ENCODE measurements around the gene ECPAS. TPM values are rescaled to one million over a fixed set of nuclear protein-coding genes. Genes with fewer than 3 reads are reported as not detected.
A peak's percentile ranks its signal among the peaks of the same experiment; 100 is the strongest.
"Not testable (repeated sequence)": the region's sequence is repeated elsewhere in the genome, so short reads cannot be mapped to it uniquely, and the experiment has no call there.

ECPAS gene
- total RNA-seq, 2 experiments from 2014 or later = 66.0 to 68.1 TPM

- ChIA-PET POLR2A (no interaction called here), CTCF (no interaction called here)
- peaks cover 7% of the 10 kb centered on the region for H3K9me3 Mint-ChIP-seq
- no peaks in the 10 kb centered on the region for H3K36me3 Mint-ChIP-seq (ENCODE audit: low read depth)
- no peak for DNase-seq
- H3K27me3 Mint-ChIP-seq = peaks cover 5% of the 10 kb centered on the region
- no peak overlapping the region for H3K4me3 Mint-ChIP-seq
- H3K4me1 Mint-ChIP-seq = no peaks in the 10 kb centered on the region
- no peak overlapping the region for H3K27ac Mint-ChIP-seq
These were observed 16.9 kb upstream of the ECPAS start for GRCh38 chr9:111501005-111501562.

- H3K27ac Mint-ChIP-seq; H3K4me3 Mint-ChIP-seq; POLR2A ChIA-PET; H3K4me1 Mint-ChIP-seq; H3K36me3 Mint-ChIP-seq (ENCODE audit: low read depth); H3K9me3 Mint-ChIP-seq; DNase-seq; CTCF ChIA-PET; H3K27me3 Mint-ChIP-seq: not testable (repeated sequence)
These were observed 13.0 kb upstream of the ECPAS start for GRCh38 chr9:111497196-111497595.

GRCh38 chr9:111484572-111484894 lies 350 bp upstream of the ECPAS start:
- ChIA-PET POLR2A (interaction anchor here (0.9 kb wide), 1 partner anchor 15 kb away, joined by 4 read pairs; no protein-coding TSS in a partner anchor), CTCF (no interaction called here)
- Mint-ChIP-seq H3K4me1 (peaks cover 27% of the 10 kb centered on the region), H3K9me3 (no peaks in the 10 kb centered on the region), H3K4me3 (peak overlapping the region; percentile 72), H3K27ac (peak overlapping the region; percentile 70), H3K36me3 (ENCODE audit: low read depth) (peaks cover 15% of the 10 kb centered on the region), H3K27me3 (peaks cover 7% of the 10 kb centered on the region)
- no peak for DNase-seq

GRCh38 chr9:111483439-111483857 lies 735 bp downstream of the ECPAS start:
- ChIA-PET POLR2A (interaction anchor here (0.6 to 2.2 kb wide), 12 partner anchors 9 to 1927 kb away, joined by 3 to 14 read pairs (median 6); partner anchors contain the start of genes C9orf43, DNAJC25, GNG10 and POLE3), CTCF (no interaction called here)
- Mint-ChIP-seq H3K4me1 (peaks cover 31% of the 10 kb centered on the region), H3K27me3 (peaks cover 5% of the 10 kb centered on the region), H3K4me3 (peak overlapping the region; percentile 13), H3K36me3 (ENCODE audit: low read depth) (peaks cover 18% of the 10 kb centered on the region), H3K27ac (no peak overlapping the region), H3K9me3 (no peaks in the 10 kb centered on the region)
- no peak for DNase-seq

- ChIA-PET CTCF (no interaction called here), POLR2A (interaction anchor here (0.6 to 2.2 kb wide), 11 partner anchors 8 to 1928 kb away, joined by 3 to 14 read pairs (median 7); partner anchors contain the start of genes C9orf43, DNAJC25, GNG10 and POLE3)
- Mint-ChIP-seq H3K9me3 (no peaks in the 10 kb centered on the region), H3K27me3 (peaks cover 5% of the 10 kb centered on the region), H3K36me3 (ENCODE audit: low read depth) (peaks cover 18% of the 10 kb centered on the region), H3K27ac (peak overlapping the region; percentile 82), H3K4me3 (peak overlapping the region; percentile 85), H3K4me1 (peaks cover 31% of the 10 kb centered on the region)
- peak; percentile 71 for DNase-seq
These were observed 1.3 kb downstream of the ECPAS start for GRCh38 chr9:111482694-111483438.

GRCh38 chr9:111481885-111482636 lies 2.1 kb downstream of the ECPAS start:
- Mint-ChIP-seq H3K4me3 (peak overlapping the region; percentile 85), H3K36me3 (ENCODE audit: low read depth) (peaks cover 23% of the 10 kb centered on the region), H3K27ac (peak overlapping the region; percentile 82), H3K9me3 (no peaks in the 10 kb centered on the region), H3K27me3 (no peaks in the 10 kb centered on the region), H3K4me1 (peaks cover 39% of the 10 kb centered on the region)
- POLR2A ChIA-PET = interaction anchor here (0.6 to 2.2 kb wide), 8 partner anchors 7 to 1234 kb away, joined by 4 to 14 read pairs (median 8); partner anchors contain the start of genes DNAJC25, GNG10, TXN and ZNF483
- DNase-seq = no peak
- CTCF ChIA-PET = no interaction called here

- POLR2A ChIA-PET = no interaction called here
These were observed 6.5 kb downstream of the ECPAS start for GRCh38 chr9:111477677-111478076.

GRCh38 chr9:111475195-111475594 lies 9.0 kb downstream of the ECPAS start:
- Mint-ChIP-seq H3K36me3 (ENCODE audit: low read depth) (peaks cover 22% of the 10 kb centered on the region), H3K9me3 (no peaks in the 10 kb centered on the region), H3K4me3 (no peak overlapping the region), H3K27me3 (no peaks in the 10 kb centered on the region), H3K27ac (no peak overlapping the region), H3K4me1 (peaks cover 30% of the 10 kb centered on the region)
- ChIA-PET CTCF (no interaction called here), POLR2A (interaction anchor here (1.3 to 1.4 kb wide), 2 partner anchors 8 to 9 kb away, joined by 3 to 7 read pairs; partner anchors contain the start of gene ECPAS)
- DNase-seq = no peak

More at GRCh38 chr9:111477677-111478076, 6.5 kb downstream of the ECPAS start:
- H3K36me3 Mint-ChIP-seq (ENCODE audit: low read depth) = peaks cover 27% of the 10 kb centered on the region
- DNase-seq = no peak
- H3K4me3 Mint-ChIP-seq = no peak overlapping the region
- CTCF ChIA-PET = no interaction called here
- H3K27ac Mint-ChIP-seq = no peak overlapping the region
- H3K27me3 Mint-ChIP-seq = no peaks in the 10 kb centered on the region
- H3K4me1 Mint-ChIP-seq = peaks cover 45% of the 10 kb centered on the region
- H3K9me3 Mint-ChIP-seq = no peaks in the 10 kb centered on the region

GRCh38 chr9:111474385-111474784 lies 9.8 kb downstream of the ECPAS start:
- ChIA-PET CTCF (no interaction called here), POLR2A (interaction anchor here (1.4 kb wide), 1 partner anchor 9 kb away, joined by 7 read pairs; the partner anchor contains the start of gene ECPAS)
- peaks cover 30% of the 10 kb centered on the region for H3K4me1 Mint-ChIP-seq
- no peak overlapping the region for H3K27ac Mint-ChIP-seq
- H3K9me3 Mint-ChIP-seq = no peaks in the 10 kb centered on the region
- no peak for DNase-seq
- peaks cover 22% of the 10 kb centered on the region for H3K36me3 Mint-ChIP-seq (ENCODE audit: low read depth)
- no peaks in the 10 kb centered on the region for H3K27me3 Mint-ChIP-seq
- no peak overlapping the region for H3K4me3 Mint-ChIP-seq

GRCh38 chr9:111467778-111468367 lies 16.3 kb downstream of the ECPAS start:
- Mint-ChIP-seq H3K4me3 (no peak overlapping the region), H3K36me3 (ENCODE audit: low read depth) (peaks cover 34% of the 10 kb centered on the region), H3K4me1 (peaks cover 18% of the 10 kb centered on the region), H3K27ac (no peak overlapping the region), H3K9me3 (peaks cover 11% of the 10 kb centered on the region), H3K27me3 (no peaks in the 10 kb centered on the region)
- ChIA-PET POLR2A (interaction anchor here (1.7 kb wide), 1 partner anchor 15 kb away, joined by 5 read pairs; no protein-coding TSS in a partner anchor), CTCF (no interaction called here)
- no peak for DNase-seq

GRCh38 chr9:111463048-111463447 lies 21.1 kb downstream of the ECPAS start:
- H3K36me3 Mint-ChIP-seq (ENCODE audit: low read depth) = peaks cover 31% of the 10 kb centered on the region
- POLR2A ChIA-PET = no interaction called here
- no peak overlapping the region for H3K27ac Mint-ChIP-seq
- H3K27me3 Mint-ChIP-seq = no peaks in the 10 kb centered on the region
- CTCF ChIA-PET = no interaction called here
- H3K9me3 Mint-ChIP-seq = peaks cover 21% of the 10 kb centered on the region
- no peak overlapping the region for H3K4me3 Mint-ChIP-seq
- H3K4me1 Mint-ChIP-seq = peaks cover 12% of the 10 kb centered on the region
- no peak for DNase-seq

- peaks cover 16% of the 10 kb centered on the region for H3K36me3 Mint-ChIP-seq (ENCODE audit: low read depth)
- no peak overlapping the region for H3K4me3 Mint-ChIP-seq
- peaks cover 13% of the 10 kb centered on the region for H3K9me3 Mint-ChIP-seq
- no peak for DNase-seq
- CTCF ChIA-PET = no interaction called here
- no peak overlapping the region for H3K27ac Mint-ChIP-seq
- POLR2A ChIA-PET = interaction anchor here (1.5 kb wide), 1 partner anchor 67 kb away, joined by 3 read pairs; the partner anchor contains the start of gene ZNF483
- no peaks in the 10 kb centered on the region for H3K27me3 Mint-ChIP-seq
- peaks cover 11% of the 10 kb centered on the region for H3K4me1 Mint-ChIP-seq
These were observed 25.8 kb downstream of the ECPAS start for GRCh38 chr9:111458139-111459009.

Measured in activated CD4-positive, alpha-beta memory T cell treated with anti-CD3 and anti-CD28 coated beads, Interleukin-2, amount 10 ng/mL, durations not matched to agents 7 days and 5 days (primary cell).